NCI-H69 (cell line): ENCODE results near the gene SLC16A12.
"Not testable (repeated sequence)": the region's sequence is repeated elsewhere in the genome, so short reads cannot be mapped to it uniquely, and the experiment has no call there.

ENCODE experiments used
- DNase-seq: peaks from one replicate; lab custom pipeline; 2025; lab: John Stamatoyannopoulos, UW

Gene SLC16A12

DNA sequence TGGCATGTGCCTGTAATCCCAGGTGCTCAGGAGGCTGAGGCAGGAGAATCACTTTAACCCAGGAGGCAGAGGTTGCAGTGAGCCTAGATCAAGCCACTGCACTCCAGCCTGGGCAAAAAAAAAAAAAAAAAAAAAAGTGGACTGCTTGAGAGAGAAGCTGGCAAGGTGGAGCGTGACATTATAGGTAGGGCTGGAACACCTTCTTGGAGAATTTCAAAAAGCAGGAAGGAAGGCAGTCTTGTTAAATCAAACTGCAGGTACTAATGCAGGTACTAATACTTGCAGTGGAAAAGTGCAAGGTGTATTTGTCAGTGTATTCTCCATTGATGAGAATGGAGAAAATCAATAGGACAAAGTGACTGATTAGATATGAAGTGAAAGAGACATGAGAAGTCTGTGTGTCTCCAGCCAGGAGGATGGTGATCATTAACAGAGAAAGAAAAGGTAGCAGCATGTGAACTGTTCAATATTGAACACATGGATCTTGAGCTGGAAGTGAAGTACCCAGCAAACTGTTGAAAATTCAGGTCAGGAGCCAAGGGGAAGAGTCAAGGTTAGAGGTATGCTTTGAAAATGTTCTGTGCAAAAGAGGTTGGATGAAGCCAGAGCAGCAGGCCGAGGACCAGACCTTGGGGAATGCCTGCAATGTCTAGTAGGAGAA, 12.6 kb upstream of the SLC16A12 start:
- DNase-seq = no peak

DNA sequence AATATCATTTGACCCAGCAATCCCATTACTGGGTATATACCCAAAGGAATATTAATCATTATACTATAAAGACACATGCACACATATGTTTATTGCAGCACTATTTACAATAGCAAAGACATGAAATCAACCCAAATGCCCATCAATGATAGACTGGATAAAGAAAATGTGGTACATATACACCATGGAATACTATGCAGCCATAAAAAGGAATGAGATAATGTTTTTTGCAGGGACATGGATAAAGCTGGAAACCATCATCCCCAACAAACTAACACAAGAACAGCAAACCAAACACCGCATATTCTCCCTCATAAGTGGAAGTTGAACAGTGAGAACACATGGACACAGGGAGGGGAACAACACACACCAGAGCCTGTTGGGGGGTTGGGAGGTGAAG, 11.3 kb upstream of the SLC16A12 start:
- DNase-seq = not testable (repeated sequence)

DNA sequence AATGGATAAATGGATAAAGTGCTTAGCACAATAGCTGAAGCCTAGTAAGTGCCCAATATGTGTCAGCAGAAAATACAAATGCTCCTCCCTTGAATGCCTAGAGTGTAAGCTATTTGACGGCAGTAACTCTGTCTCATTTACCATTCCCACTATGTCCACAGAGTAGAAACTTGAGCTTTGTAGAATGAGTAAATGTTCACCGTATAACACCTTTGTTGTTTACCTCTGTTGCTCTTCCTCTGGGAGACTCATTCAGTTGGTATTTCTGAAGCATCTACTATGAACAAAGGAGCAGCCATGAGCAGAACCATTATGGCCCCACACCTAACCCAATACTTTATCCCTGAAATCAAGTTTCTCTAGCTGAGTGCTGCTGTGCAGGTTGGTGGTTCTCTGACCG, 8.4 kb upstream of the SLC16A12 start:
- no peak for DNase-seq

DNA sequence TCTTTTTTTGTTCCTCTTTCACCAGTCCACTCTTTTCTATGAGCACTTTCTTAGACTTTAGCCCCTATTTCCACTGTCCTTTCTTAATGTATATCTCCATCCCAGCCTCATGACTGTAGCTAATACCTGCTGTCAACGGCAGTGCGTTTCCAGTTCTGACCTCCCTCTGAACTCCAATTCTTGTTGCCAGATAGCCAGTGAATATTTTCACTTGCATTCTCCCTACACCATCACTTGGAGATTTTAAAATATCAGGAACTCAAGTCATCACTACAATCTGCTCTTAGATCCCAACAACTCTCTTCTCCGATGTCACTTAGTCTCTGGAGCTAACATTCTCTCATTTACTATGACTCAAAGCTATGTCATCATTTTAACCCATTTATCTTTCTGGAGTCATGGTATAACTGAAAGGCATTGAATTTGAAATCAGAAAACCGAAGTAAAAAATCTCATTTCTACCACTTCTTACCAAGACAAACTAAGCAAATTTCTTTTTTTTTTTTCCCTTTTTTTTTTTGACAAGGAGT, 5.1 kb upstream of the SLC16A12 start:
- no peak for DNase-seq

DNA sequence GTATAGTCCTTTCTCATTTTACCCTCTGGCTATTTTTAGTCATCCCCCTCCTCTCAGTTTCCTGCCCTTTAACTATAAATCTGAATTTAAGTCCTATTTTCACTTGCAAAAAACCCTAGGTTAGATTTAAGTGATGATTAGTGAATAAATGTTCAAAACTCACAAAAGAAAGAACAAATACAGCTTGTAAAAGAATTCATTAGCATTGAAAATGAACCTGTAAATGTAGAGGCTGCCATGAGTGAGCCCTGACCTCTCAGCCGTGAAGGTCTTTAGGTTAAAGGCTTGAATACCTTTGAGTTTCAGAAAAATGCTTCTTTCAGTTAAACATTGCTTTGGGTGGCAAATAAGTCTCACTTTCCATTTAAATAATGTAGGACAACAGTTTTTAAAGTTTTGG, 2.0 kb upstream of the SLC16A12 start:
- DNase-seq = no peak

DNA sequence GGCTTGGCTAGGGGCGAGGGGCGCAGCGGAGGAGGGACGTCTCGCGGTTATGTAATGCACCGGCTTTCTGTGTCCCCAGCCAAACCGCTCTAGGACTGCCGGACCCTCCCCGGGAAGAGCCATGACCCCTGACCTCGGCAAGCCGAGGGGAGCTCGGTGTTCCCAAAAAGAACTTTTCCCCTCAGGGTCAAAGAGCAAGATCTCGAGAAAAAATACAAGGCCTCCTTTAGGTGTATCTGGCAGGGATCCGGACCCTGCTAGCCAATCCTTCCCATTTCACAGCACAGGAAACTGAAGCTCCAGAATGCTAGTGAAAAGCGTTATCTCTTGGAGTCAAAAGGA, 590 bp upstream of the SLC16A12 start:
- no peak for DNase-seq

DNA sequence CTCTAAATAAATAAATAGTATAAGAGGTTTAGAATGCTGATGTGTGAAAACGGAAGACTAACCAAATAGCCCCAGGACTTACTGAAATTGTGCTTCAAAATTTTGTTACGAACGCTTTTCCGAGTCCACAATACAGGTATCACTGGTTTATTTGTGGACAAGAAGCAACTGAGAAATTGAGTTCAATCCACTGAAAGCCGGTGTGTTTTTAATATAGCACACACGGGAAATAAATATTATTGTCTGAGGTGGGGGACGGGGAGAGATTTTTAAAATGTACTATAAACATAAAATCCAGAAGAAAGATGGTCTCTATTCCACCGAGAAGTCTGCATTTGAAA, 598 bp downstream of the SLC16A12 start:
- no peak for DNase-seq

DNA sequence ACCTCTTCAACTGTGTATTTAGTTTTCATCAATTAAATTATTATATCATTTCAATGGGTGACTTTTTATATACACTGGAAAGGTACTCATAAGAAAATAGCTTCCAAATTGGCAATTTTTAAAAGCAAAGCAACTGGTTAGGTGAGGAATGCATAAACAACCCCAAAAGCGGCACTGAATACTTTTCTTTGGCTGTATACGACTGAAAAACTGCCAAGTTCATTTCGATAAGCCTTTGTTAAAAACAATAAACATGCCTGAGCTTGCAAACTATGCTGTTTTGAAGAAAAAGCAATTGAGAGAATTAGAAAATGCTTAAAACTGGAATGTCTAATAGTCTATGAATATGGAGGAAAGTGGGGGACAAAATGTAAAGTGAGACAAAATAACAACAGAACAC, 2.9 kb downstream of the SLC16A12 start:
- DNase-seq = no peak

DNA sequence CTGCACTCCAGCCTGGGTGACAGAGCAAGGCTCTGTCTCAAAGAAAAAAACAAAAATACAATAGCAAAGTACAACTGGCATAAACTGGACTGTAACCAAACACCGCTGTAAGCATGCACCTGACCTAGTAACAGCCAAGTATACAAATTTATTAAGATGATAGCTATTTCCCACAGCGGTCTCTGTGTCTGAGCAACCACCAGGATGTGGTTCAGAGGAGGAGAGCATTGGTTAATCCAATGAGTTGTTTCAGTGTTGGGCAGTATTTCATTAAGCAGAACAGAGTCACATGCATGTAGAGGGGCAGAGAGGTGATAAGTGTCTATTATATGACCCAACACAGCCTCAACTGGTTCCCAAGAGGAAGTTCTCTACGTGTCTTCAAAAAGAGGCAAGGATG, 4.0 kb downstream of the SLC16A12 start:
- no peak for DNase-seq

DNA sequence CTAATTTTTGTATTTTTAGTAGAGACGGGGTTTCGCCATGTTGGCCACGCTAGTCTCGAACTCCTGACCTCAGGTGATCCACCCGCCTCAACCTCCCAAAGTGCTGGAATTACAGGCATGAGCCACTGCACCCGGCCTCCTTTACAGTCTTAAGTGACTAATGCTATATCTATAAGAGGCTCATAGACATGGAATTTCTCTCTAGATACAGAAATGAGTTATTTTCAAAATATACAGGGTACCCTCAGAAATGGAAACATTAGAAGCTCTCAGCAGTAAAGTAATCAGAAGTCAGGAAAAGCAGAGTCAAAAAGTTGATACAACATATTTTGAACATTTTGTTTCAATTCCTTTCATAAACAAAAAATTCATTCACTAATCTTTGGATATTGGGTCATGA, 5.7 kb downstream of the SLC16A12 start:
- DNase-seq = not testable (repeated sequence)

DNA sequence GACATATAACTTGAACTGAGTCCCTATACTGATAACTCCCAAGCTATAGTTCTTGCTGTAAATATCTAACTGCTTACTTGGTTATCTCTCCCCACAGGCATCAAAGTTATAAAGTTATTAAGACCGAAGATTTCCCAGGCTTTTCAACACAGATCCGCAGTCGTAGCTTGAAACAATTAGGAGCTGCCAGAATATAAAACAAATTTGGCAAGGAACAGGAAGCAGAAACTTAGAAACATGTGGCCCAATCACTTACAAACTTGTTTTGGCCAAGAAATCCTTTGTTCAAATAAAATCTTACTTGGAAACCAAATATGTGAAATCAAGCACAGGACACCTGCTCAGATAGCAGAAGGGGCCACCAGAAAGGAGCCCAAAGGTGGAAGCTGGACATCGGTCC, 9.0 kb downstream of the SLC16A12 start:
- no peak for DNase-seq

DNA sequence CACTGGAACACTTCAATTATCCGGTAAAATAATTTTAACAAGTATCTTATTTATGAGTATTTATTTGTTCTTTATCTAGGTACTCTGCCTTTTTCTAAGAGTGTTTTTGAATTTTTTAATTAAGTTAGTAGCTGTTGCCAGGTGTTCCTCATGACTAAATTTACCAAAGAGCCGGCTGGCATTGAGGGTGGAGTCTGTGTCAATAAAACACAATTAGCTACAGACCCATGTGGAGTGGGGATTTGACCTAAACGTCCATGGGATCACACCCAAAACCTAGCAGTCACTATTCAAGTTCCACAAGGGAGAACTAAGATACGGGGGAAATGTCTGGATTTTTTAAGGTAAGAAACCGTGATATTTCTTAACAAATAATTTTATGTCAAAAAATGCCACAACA, 9.8 kb downstream of the SLC16A12 start:
- peak; percentile 81 for DNase-seq

DNA sequence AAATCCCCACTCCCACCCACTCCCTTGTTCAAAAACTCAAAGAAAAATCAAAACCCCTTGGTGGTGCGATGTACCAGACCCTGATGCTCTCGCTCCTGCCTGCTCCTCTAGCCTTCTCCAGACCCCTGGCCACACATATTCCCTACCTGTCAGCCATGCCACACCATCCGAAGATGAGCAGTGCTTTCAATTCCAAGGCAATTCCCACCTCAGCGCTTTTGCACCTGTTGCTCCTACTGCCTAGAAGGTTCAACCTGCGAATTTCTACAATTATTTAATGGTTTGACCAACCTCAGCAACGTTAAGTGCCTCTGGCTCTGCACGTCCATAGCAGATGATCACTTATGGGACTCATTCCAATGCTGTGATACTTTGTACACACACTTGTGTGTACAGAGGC, 11.1 kb downstream of the SLC16A12 start:
- DNase-seq = no peak

DNA sequence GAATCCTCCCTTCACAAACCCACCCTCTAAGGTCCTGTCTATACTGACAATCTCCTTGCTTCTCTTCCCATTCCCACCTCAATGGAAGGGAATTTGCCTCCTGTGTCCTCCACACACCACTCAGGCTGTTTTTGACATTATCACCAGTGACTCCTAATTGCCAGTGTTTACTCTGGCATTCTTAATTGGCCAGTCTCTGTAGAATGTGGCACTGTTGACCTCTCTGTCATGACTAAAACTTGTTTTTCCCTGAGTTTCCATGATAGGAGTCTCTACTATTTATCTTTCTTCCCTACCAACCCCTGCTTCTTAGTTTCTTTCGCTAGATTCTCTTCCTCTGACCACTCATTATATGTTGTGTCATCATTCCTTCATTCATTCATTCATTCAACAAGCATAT, 12.1 kb downstream of the SLC16A12 start:
- no peak for DNase-seq

DNA sequence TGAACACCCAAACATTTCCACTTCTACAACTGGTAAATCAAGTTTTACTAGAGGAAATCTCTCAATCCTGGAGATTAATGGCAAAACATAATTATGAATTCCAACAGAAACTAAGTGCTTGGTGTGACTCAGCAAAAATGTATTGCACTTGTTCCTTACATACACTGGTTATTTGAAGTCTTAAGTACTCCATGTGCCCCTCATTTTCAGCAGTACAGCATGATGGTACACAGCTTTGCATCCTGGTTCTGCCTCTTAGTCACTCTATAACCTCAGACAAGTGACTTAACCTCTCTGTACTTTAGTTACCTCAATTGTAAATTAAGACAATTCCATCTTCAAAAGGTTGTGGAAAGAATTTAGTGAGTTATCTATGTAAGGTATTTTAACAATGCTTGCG, 12.9 kb downstream of the SLC16A12 start:
- no peak for DNase-seq

DNA sequence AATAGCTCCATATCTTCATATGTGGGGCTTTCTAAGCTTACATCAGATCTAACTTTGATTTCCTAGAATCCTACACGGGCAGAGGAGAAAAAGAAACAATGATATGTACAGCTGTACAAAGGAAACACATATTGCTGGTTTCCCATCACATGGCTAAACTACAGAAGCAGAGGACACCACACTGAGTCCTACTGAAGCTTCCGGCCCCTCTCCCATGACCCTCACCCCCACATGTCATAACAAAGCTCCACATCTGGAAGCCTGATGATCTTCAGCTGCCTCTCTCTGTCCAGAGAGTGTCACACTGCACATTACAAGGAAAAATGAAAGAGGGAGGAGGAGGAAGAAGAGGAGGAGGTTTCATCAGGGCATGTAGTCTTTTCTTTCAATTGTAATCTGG, 14.0 kb downstream of the SLC16A12 start:
- no peak for DNase-seq

DNA sequence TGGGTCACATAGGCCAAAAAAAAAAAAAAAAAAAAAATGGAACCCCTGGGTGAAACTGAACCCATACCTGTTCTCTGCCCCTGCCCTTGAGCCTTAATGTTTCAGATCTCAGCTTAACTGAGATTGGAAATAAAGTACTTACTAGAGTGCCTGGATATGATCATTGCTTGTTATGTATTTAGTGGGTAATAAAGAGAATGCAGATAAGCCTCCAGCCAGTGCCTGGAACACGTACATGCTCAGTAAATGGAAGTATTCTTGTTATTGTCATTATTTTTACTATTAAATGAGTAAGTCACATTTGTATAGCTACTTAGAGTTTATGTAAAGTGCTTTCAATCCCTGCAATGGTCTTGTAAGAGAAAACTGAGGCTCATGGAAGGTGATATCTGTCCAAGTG, 14.7 kb downstream of the SLC16A12 start:
- DNase-seq = no peak

DNA sequence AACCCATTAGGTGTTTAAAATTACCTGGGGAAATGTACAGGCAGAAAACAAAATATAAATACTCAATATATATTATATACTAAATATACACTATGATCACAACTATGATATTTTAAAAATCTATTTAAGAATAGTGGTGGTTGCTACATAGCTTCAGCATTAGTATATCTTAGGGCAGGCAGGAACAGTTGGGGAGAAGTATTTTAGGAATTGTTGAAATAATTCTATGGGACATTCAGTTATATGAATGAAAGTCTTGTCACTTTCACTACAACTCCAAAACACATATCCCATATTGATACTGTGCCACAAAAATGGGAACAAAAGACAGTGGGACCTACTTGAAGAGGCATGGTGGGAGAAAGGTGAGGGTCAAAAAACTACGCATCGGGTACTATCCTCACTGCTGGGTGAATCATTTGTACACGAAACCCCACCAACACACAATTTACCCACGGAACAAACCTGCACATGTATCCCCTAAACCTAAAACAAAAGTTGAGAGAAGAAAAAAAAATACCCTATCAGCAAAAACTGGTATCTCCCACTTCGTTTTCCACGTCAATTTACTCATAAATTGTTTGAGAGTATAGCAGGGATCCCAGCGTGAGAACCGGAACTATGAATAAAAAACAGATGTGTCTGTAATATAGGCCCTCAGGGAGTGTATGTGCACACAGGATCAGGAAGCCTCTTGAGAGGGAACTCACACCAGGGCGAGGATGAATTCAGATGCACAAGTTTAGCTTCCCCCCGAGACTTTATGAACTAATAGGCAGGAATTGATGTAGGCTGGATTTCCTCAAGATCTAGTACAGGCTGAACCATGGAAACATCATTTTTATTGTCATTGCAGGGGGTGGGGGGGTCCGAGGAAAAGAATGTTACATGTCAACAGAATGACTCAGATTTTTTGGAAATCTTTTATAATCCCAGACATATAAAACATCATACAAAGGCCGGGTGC, 16.2 kb downstream of the SLC16A12 start:
- peak; percentile 14 for DNase-seq

DNA sequence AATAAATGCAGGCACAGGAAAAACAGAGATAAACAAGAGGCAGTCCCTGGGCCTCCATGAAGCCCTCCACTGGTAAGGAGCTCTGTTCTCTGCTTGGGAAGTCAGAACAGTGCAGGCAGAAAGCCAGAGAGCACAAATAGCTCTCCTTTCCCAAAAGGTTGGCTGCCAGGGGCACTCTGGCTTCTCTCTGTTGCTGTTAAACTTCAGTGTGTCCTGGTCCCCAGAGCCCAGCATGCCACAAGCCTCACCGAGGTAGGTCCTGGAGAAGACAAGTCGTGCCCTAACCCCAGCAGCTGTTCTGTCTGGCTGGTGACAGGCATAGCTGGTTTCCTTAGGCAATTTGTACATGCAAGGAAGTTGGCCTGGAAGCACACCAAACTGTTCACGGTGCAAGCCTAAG, 17.3 kb downstream of the SLC16A12 start:
- DNase-seq = no peak

DNA sequence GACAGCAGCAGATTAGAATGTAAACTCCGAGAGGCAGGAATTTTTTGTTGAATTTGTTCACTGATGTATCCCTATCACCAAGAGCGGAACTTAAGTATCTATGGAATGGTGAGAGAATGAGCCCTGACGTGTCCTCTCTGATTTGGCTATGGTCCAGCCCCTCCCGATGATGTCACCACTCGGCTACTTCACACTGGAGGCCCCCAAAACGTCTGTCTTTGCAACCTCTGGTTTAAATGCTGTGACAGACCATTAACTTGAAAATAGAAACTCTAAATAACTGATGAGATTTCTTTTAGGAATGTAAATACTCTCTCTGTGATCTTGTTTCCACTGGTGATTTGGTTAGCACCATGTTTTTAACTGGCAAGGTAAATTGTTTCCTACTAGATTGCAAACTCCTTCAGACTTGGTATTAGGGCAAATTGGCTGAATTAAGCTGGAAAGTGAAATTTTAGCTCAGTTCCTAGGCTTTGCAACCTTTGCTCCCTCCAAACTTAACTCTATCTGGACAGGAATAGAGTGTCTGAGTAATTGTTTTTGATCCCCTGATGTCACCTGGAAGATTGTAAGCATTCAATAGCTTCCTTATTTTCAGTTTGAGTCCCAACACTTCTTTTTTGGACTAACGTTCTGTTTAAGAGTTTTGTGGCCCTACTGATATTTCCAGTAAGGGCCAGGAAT, 19.1 kb downstream of the SLC16A12 start:
- peak; percentile 21 for DNase-seq

DNA sequence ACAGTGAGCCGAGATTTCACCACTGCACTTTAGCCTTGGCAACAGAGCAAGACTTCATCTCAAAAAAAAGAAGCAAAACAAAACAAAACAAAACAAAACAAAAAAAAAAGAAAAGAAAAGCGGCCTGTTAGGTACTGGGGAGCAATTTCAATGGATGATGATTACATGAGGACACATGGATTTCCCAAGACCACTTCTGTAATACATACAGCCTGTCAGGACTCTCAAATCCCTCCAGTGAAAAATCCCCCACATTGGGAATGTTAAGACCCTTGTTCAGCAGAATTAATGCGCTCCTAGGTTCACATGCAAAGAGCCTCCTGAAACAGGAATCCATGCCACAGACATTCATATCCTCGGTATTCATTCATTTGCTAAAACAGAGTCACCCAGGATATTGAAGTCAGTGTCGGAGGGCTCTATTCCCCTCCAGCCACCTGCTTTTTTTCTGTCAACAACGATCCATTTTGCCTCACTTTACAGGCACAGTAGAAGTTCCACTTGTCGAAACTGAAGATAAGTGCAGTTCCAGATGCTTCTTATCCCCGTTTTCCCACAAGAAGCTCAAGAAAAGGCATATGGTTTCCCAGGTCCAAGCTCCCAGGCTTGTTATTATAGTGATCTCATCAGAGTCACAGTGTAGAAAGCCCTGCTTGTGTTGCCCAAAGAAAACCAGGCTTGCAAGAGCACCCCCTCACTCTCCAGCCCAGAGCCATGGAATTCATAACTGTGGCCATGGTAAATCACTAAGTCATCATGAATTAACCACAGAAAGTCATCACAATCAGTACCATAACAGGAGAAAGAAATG, 20.2 kb downstream of the SLC16A12 start:
- DNase-seq = no peak

DNA sequence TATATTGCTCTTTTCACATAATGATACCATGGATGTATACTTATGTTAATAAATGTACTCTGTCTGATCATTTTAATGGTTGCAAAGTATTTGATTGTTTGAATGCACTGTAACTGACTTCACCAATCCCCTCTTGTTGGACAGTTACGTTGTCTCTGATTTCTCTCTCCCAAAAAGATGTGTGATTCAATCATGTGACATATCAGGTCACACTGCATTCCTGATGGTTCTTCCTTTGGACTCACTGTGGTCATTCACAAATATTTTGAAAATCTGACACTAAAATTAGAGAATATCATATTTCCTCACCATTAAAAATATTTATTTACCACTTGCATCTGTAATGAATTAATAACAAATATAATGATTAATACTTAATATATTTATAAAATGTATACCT, 22.2 kb downstream of the SLC16A12 start:
- no peak for DNase-seq
